ENCODE data around the gene TIE1.

TIE1 gene

DNA sequence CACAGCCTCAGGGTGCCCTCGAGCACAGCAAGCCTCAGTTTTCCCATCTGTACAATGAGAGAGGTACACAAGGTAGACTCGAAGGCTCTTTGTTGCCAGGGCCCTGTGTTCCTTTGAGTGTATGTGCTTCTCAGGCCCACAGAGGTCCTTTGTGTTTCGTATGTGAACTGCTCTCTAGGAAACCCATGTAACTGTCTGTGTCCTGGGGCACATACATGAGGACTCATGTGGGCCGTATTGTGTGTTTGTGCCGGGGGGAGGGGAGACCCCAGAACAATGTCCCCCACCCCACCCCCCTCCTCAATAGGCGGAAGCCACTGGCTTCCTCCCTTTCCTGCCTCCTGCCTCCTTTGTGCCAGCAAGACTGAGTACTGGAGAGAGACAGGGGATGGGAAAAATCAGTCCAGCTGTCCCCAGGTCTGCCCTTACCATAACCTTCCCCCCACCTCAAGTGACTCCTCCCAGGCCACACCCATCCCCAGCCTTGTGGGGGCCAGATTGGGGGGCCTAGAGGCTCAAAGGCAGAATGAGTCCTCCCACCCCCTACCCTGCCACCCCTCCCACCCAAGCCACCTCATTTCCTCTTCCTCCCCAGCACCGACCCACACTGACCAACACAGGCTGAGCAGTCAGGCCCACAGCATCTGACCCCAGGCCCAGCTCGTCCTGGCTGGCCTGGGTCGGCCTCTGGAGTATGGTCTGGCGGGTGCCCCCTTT lies at the start of gene TIE1:
Gene TIE1, plus strand, starts transcription at position 605 of the 717 bp plus-strand sequence. Its CDS starts 90 bp downstream, at position 695.
- DNase-seq = no peak

DNA sequence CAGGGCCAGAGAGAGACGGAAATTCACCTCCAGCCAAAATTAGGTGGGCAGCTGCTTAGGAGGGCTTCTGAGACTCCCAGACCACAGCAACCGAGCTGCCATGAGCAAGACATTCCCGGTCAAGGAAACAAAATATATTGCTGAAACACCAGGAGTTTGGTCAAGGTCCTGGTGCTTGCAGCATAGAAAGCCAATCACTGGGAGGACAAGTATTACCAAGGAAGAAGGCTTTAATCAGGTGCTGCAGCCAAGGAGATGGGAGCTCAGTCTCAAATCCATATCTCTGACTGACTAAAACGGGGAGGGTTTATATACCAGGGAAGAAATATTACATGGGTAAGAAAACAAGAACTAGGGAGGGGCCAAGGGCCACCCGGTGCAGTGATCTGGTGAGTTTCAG lies 49.8 kb upstream of the TIE1 start:
- no peak for DNase-seq

DNA sequence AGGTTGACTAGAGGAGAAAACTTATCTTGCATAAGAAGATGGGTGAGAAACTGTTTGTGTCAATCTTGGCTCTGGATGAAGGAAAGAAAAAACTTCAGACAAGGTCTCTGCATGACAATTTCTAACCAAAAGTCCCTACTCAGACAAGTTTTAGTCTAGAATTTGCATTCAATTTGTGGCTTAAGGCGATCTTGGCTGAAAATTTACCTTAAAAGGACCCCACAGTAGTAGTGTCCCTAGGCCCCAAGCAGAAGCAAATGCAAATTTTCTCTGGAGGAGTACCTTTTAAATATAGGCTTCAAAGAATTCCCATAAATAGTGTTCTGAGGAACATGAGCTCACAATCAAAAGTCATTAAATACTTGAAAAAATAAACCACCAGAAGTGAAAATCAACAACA lies 48.6 kb upstream of the TIE1 start:
- no peak for DNase-seq

DNA sequence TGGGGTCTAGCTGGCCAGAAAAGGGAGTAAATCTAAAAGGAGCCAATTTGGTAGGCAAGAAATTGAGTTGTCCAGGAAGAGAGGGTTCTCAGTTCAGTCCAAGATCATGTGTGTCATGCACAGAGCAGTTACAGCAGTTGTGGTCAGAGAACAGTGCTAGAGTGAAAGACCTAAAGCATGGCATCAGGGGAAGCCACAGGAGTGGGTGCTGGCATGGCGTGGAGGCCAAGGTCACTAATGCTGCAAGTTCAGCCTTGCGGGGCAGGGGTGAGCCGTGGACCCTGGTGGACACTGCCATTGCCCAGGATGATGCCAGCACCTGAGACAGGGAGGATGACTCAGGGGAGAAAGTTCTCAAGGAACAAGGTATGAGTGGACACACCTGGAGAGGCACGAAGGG lies 47.6 kb upstream of the TIE1 start:
- DNase-seq = no peak

DNA sequence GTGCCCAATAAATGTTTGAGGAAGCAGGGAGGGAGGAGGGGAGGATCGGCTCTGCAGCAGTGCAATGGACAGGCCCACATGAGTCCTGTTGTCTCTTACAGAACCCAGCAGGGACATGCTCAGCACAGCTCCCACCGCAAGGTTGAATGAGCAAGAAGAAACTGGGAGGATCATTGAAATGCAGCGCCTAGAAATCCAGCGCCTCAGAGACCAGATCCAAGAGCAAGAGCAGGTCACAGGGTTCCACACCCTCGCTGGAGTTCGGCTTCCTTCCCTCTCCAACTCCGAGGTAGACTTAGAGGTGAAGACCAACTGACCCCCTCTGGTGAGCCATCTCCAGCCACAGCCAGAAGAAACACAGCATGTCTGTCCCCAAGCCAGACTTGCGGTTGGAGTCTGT lies 46.9 kb upstream of the TIE1 start:
- DNase-seq = no peak

DNA sequence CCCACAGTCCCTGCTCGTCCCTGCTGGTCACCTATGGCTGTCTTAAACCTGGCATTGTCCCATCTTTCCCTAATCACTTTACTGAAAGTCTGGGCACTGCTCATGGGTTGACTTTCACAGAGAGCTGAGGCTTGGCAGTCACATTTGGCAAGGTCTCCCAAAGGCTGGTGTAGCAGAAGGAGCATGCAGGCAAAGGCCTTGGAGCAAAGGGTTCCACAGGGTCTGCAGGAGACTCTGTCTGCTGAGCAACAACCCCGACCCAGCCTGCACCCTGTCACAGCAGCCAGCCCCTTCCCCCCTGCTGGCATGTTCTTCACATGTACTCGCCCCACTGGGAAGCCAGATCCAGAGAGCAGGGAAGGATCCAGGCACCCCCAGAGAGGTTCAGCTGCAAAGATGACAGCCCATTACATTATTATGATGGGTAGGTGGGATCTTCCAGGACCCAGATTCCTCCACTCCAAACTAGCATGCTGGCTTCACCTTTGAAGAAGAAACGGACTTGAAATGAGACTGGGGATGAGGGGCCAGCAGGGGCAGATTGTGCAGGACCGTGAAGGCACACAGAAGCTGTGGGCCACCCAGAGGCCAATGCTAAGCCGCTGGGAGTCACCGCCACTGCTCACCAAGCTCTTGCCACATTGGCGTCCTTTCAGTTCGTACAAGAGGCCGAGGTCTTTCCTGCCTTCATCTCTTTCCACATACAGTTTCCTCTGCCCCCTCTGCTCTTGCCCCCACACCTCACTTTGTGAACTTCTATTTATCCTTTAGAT lies 45.2 kb upstream of the TIE1 start:
- no peak for DNase-seq

DNA sequence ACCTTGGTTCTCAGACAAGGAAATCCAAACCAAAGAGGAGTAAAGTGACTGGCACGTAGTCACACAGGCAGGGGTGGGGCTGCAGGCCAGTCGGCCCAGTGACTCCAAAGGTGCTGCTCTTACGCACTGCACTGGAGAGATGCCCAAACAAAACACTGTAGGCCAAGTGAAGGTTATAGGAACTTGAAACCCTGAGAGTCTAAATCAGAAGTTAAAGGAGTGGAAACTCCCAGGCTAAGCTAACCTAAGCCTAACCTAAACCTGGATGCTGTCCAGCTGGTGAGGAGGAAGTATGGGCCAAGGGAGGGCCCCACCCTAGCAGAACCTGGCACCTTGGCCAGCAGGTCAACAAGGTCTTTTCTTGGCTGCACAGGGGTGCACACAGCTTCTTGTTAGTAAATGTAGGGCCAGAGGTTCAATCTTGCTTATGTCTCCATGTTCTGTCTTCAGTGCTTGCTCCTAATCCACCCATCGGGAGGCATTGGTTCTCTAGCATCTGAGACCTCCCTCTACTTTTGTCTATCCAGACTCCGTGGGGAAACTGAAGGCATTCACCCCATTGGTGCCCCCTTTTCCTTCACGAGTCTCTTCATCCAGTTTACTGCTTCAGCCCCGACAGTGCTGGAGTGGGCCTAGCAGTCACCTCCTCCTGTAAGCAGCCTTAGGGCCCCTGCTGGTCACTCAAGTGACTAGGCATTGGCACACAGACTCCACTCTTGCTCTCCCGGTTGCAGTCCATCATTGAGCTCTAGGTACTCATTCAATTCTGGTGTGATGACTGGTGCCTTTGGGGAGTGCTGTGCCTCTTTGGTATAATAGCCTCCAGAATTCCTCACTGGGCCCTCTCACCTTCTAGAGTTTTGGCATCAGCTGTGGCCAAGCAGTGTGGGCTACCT lies 43.9 kb upstream of the TIE1 start:
- no peak for DNase-seq

DNA sequence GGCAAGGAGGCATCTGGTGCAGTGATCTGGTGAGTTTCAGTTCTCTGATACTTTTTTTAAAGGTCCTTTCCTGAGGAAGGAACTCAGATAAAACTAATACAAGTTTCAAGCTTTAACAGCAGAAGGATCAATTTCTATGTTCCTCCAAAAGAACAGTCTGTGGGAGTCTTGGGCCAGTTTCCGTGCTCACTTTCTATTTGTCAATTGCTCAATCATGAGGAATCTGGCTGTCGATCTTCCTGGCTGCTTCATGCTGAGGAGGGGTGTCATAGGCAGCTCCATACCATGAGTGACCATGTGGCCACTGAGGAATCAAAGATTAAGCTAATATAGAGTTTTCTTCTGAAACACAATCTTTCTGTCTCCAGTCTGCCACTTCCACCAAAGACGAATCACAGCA lies 42.4 kb upstream of the TIE1 start:
- no peak for DNase-seq

DNA sequence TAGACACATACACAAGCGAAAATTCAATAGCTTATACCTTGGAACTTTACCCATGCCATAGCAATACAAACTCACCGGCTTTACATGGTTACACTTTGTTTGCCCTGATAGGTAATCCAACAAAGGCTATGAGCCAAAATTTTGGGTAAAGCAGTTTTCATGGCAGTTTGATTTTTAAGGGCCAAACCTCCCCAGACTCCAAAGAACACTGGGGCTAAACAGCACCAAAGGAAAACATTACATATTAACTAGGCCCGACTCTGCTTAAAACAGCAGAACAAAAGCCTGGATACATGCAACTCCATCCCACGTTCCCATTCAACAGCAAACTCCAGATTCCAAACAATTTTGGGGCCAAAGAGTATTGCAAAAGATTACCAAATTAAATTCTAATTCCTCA lies 35.4 kb upstream of the TIE1 start:
- no peak for DNase-seq

DNA sequence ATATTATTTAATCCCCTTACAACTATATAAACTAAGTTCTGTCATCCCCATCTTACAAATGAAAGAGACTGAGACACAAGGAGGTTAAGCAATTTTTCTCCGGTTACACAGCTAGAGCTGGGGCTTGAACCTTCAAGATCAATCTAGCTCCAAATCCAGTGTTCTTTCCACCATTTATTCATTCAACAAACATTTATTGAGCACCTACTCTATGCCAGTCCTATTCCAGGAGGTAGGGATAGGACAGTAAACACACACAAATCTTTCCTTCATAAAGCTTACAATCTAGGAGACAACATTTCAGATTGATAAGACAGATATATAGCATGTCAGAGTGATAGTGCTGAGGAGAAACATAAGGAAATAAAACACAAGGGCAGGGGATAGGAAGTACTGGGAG lies 33.9 kb upstream of the TIE1 start:
- DNase-seq = no peak

DNA sequence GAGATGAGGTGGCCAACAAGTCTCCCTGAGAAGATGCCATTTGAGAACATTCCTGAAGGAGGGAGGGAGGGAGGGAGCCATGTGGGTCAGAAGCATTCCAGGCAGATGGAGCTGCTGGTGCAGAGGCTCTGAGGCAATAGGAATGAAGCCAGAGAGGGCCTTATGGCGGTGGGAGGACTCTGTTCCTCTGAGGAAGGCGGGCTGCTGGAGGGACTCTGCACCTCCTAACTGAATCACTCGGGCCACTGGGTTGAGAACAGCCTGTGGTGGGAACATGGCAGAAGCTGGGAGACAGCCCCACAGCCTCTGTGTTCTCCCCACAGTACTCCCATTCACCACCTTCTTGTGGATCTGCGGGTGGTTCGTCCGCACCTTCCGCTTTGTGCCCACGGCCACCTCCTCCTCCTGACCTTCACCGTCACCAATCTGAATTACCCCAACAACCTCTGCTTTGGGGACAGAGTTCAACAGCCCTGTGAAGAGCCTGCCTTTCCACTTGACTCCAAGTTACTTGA lies 33.4 kb upstream of the TIE1 start:
- DNase-seq = no peak

DNA sequence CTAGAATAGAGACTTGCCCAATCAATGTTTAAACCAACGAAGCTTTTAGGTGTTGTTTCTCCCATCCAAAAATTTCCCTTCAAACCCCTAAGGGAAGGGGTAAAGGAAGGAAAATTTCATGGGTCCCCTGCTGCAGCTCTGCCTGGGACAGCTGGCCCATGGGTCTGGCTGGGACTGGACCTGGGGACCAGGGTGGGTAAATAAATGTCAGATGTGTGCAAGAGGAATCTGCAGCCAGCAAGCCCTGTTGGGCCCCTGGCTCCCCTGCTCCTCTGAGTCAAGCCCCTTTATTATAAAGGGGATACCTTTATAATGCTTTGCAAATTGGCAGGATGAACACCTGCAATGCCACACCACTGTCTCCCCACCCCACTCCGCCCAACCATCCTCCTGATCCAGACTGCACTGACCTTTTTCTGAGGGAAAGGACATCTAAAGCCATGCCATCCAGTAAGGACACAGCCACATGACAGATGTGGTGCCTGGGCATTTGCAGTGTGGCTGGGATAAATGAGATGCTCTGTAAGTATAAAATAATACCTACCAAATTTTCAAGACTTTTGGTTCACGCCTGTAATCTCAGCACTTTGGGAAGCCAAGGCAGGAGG lies 32.9 kb upstream of the TIE1 start:
- DNase-seq = no peak

DNA sequence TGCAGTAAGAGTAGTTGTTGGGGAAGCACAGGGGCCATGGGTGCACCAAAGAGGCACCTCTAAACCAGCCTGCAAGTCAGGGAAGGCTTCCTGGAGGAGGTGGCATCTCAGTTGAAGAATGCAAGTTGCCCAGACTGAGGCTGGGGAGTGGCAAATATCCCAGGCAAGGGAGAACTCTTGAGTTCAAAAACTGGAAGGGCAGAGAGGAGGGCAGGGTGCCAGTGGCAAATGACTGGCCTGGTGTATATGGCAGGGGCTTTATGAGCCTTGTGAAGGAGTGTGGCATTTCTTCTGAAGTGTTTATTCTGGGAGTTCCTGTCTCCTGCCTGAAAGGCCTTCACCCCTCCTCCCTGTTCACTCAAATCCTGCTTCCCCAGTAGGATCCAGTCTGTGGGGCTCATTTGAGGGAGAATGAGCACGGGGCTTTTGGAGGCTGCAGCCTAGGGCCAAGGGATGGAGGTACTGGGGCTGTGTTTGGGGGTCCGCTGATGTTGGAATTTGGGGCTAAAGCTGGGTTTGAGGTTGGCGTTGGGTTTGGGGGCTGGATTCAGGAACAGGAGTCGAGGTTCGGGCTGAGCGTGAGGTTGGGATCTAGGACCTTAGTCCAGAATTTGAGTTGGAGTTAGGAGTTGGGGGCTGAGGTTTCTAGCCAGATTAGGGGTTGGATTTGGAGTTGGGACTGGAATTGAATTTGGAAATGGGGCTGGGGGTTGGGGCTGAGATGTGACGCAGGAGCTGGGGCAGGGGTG lies 31.0 kb upstream of the TIE1 start, which contains the start of gene TMEM125:
Gene TMEM125, plus strand, starts transcription at position 357 of the 749 bp plus-strand sequence. CDS start 2,740 bp downstream, outside the sequence.
- no peak for DNase-seq

DNA sequence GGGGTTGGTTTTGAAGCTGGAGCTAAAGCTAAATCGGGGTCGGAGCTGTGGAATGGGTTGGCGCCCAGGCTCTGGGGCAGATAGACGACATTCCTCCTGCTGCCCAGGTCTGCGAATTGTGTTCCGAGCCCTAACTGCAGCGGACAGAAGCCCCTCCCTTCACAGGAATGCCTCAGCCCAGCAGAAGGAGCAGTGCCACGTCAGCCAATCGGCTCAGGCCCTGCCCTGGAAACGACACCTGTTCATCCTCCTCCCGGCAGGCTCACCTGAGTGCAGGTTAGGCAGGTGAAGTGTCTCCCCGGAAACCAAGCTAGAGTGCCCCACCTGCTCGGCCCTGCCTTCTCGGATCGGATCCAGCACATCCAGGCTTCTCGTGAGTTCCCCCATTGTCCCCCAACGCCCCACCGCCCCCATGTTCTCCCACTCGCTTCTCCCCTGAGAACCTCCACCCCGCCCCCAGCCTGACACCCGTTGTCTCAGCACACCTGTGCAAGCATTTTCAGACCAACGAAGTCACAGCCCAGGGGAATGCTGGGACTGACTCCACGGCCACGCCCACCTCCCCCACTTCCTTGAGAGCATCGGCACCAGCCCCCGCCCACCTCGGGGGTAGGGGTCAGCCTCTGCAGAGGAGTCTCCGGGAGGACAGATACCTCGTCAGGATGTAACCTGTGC lies 30.2 kb upstream of the TIE1 start:
- no peak for DNase-seq

DNA sequence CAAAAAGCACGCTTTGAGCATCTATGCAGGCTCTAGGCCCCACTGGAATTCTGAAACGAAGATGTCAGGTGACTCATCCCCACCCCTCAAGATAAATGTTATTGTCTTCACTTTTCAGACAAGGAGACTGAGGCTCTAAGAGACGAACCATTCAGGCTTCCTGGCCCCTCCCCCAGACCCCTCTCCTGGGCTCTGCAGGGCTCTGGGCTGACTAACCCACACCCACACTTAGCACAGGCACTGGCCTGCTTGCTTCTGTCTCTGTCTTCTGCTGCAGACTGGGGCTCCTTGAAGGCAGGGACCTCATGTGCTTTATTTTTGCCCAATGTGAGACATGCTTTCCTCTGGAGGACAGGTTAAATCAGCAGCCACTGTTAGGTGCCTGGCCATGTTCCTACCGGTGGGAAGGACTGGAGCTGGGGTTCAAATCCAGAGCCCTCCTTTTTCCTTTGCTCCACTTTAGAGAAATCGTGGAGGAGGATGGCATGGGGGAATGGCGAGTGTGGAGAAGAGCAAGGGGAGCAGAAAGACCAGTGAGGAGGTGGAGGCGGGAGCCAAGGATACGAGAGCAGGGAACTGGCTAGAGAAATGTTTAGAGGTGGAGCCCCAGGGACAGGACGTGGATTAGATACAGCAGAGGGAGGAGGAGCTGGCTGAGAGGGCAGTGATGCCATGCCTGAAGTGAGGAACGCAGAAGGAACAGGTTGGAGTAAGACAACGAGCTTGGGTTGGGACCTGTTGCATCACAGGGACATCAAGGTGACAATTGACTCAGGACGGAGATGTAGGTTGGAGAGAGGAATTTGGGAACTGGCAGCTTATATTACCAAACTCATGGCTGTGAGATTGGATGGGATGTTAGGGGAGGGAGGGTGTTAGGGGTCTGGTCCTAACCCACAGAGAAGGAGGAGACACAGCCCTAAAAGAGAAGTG lies 29.3 kb upstream of the TIE1 start:
- no peak for DNase-seq

DNA sequence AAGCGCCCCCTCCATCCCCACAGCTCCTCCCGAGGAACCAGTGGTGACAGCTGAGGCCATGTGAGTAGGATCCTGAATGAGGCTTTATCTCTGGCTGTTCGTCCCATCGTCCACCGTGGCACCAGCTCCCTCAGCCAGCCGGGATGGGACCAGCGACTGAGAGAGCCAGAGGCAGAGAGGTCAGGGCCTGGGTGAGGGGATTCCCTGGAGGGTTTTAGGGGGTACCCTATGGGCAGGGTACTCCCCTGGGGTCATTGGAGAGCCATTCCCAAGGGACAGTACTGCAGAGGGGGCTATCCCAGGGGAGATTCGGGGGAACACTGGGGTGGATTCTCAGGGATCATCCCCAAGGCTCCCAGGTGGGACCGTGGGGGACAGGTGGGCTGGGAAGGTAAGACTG lies 28.6 kb upstream of the TIE1 start:
- no peak for DNase-seq

DNA sequence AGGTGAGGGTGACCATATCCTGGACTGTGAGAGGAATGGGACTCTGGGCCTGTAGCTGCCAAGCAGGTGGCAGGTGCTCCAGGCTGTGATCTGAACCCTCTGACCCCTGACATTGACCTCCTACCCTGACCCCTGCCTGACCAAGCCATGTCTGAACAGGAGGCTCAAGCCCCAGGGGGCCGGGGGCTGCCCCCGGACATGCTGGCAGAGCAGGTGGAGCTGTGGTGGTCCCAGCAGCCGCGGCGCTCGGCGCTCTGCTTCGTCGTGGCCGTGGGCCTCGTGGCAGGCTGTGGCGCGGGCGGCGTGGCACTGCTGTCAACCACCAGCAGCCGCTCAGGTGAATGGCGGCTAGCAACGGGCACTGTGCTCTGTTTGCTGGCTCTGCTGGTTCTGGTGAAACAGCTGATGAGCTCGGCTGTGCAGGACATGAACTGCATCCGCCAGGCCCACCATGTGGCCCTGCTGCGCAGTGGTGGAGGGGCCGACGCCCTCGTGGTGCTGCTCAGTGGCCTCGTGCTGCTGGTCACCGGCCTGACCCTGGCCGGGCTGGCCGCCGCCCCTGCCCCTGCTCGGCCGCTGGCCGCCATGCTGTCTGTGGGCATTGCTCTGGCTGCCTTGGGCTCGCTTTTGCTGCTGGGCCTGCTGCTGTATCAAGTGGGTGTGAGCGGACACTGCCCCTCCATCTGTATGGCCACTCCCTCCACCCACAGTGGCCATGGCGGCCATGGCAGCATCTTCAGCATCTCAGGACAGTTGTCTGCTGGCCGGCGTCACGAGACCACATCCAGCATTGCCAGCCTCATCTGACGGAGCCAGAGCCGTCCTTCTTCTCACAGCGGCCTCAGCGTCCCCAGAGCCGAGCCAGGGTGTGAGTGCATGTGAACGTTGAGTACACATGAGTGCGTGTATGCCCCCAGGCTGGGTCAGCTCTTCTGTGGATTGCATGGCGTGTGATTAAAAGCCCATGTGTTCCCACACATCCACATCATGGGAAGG lies 27.9 kb upstream of the TIE1 start:
- no peak for DNase-seq

DNA sequence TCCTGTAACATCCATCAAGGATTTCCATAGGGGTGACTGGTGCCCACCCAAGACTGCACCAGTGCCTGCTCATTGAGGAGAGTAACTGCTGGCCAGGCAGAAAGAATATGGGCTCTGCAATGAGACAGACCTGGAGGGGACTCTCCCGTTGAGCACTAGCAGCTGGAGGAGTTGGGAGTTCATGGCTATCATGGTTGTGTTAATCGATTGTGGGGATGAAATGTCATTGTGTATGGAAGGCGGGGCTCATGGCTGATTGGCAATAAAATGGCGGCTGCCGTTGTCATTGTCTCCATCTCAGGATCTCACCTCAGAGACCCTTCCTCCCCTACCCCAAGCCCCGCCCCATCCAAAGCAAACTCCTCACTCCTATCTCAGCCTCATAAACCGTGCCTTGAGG lies 27.1 kb upstream of the TIE1 start:
- no peak for DNase-seq

Measured in hematopoietic multipotent progenitor cell treated with erythropoietin and hydrocortisone succinate and interleukin-3 and kit ligand, for 6 days (in vitro differentiated cells).